Regular cardiac myocyte (primary cell): ENCODE data around the gene CD226. TPM values are rescaled to one million over a fixed set of nuclear protein-coding genes. Genes with fewer than 3 reads are reported as not detected.

Experiments used
- total RNA-seq: library from RNA; depleted of rRNA; stranded (reverse); fragments of >200 nt; gene quantifications from 2 replicates; pipeline ENCODE4 v1.2.3, GENCODE V29; 2014

CD226 gene
- under 0.01 TPM in 2 replicates for total RNA-seq

DNA sequence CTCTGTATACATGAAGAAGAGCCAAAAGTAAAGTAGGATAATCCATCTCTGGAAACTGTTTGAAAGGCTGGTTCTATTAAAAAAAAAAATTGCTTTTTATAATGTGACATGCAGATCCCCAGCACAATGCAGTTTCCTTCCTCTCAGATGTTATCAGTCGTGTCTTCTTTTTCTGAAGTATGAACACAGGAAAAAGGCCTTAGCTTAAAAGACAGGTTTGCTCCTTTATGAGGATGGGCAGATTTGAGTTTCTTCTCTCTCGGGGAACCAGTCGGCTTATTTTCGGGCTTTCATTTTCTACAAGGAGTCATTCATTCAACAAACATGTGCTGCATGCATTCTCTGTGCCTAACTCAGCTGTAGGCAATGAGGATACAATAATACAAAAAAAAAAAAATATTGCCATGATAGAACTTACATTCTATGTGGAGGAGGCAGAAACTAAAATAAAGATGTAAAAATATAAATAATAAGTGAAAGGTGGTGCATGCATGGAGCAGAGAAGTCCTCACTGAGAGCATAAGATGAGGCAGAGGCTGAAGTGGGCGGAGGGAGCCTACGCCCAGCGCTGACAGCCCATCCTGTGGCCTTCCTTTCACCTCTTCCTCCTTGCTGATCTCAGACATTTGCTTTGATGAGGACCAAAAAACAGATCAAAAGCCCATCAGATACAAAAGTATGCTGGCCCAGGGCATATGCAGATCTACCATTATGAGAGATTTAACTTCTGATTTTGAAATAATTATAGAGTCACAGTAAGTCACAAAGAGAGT is at the start of gene CD226:
TSS of gene CD226 (minus strand) at position 513 of the 773 bp plus-strand sequence. CDS start at position 46, 467 bp downstream.

